Measurements from ENCODE around the gene RAB15. TPM values are rescaled to one million over a fixed set of nuclear protein-coding genes. Genes with fewer than 3 reads are reported as not detected.
A peak's percentile ranks its signal among the peaks of the same experiment; 100 is the strongest.

RAB15 gene
- polyA plus RNA-seq, 3 donors, result 0.09 to 0.14 (median 0.09) TPM

DNA sequence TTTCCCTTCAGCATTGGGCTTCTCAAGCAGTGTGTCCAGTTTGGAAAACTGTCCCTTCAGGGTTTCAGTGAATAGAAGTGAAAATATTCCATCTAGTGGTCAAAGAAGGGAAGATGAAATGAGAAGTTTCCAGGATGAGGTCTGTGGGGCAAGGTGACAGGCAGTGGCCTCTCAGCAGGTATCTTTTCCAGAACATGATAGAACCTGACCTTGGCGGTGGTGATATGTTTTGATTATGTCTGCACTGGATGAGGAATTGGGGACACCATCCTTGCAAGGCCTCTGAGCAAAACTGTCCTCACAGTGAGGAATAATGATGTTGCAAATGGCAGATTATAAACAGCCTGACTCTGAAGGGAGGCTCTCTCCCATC is 34.3 kb downstream of the RAB15 start:
- peaks cover 53% of the 10 kb centered on the region for H4K20me1 ChIP-seq (ENCODE audit: insufficient read depth, low read length)
- H3K9me3 ChIP-seq (replicated peaks in 1 of 2; ENCODE audit: control insufficient read depth in 1 of 2, insufficient read depth in 1 of 2, low read length in 2 of 2), result no peaks in the 10 kb centered on the region
- peaks cover 60 to 97% of the 10 kb centered on the region in 2 donors for H3K36me3 ChIP-seq (replicated peaks in 1 of 2; ENCODE audit: control insufficient read depth in 1 of 2, insufficient read depth in 2 of 2, low read length in 2 of 2)
- no peaks in the 10 kb centered on the region for H3K79me2 ChIP-seq (ENCODE audit: insufficient read depth, low read length)
- Mint-ChIP-seq H3K9me3 (no peaks in the 10 kb centered on the region), H3K4me3 (no peak overlapping the region), H3K27me3 (ENCODE audit: low read depth in 3 of 3) (peaks cover 0 to 1% (median 0%) of the 10 kb centered on the region in 3 donors), H3K27ac (peak overlapping the region in 2 of 7 donors; percentile 18 to 20), H3K4me1 (peaks cover 3% of the 10 kb centered on the region), H3K36me3 (peaks cover 79 to 80% of the 10 kb centered on the region in 2 donors)
- H3K9ac ChIP-seq (ENCODE audit: insufficient read depth, low read length, poor library complexity, severe bottlenecking), result no peak overlapping the region
- no peaks in the 10 kb centered on the region for H3K27me3 ChIP-seq (ENCODE audit: control insufficient read depth in 2 of 2, insufficient read depth in 2 of 2, low read length in 2 of 2)
- no peak overlapping the region for H3K4me3 ChIP-seq (replicated peaks in 1 of 3; ENCODE audit: low read depth in 2 of 3, low read length in 3 of 3)
- H2AFZ ChIP-seq (ENCODE audit: insufficient read depth, low read depth, low read length, poor library complexity, severe bottlenecking), result no peak overlapping the region
- WGBS (ENCODE audit: insufficient coverage), result no CpG with 5 or more reads among the region's 1 CpG
- H3K4me1 ChIP-seq (ENCODE audit: control insufficient read depth in 1 of 2, insufficient read depth in 2 of 2, low read length in 2 of 2), result no peaks in the 10 kb centered on the region
- TF ChIP-seq, protein P1, sequence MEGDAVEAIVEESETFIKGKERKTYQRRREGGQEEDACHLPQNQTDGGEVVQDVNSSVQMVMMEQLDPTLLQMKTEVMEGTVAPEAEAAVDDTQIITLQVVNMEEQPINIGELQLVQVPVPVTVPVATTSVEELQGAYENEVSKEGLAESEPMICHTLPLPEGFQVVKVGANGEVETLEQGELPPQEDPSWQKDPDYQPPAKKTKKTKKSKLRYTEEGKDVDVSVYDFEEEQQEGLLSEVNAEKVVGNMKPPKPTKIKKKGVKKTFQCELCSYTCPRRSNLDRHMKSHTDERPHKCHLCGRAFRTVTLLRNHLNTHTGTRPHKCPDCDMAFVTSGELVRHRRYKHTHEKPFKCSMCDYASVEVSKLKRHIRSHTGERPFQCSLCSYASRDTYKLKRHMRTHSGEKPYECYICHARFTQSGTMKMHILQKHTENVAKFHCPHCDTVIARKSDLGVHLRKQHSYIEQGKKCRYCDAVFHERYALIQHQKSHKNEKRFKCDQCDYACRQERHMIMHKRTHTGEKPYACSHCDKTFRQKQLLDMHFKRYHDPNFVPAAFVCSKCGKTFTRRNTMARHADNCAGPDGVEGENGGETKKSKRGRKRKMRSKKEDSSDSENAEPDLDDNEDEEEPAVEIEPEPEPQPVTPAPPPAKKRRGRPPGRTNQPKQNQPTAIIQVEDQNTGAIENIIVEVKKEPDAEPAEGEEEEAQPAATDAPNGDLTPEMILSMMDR (IDR thresholded peaks at IDR 0.05), result no peak
- DNase-seq, result no peak
- no peak overlapping the region for H3K4me2 ChIP-seq (replicated peaks; ENCODE audit: extremely low read depth, low read length, poor library complexity, severe bottlenecking)
- H3K27ac ChIP-seq (ENCODE audit: low read depth in 1 of 2, low read length in 2 of 2), result no peak overlapping the region
- intact Hi-C loops (cut with micrococcal nuclease), result no loop called here

DNA sequence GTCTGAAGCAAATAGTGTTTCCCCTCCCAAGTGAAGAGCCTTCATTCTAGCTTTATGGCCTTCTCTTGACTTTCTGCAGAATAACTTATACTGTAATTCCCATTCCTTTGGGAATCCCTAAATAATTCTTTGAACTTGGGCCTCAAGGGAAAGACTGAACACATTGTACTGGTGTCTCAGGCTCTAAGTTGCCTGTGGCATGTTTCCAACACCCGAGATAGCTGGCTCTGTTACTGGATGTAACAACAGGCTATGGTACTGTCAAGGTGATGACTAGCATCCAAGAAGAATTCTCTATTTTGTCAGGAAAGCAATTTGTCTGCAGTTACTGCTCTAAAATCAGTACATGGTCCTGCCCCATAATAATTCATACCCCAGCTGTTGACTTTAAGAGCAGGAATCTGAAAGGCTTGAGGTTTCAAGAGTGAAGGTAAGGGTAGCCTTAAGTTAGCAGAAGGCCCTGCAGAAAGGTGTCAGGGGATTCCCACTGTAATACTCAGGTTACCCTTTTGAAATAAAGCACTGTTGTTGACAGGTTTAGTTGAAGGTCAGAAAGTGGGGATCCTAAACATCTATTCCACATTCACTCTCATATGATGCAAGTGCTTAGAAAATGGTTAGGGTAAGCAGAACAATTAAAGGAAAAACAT is 34.8 kb downstream of the RAB15 start:
- no peak for DNase-seq
- Histone ChIP-seq H3K9me3 (replicated peaks in 1 of 2; ENCODE audit: control insufficient read depth in 1 of 2, insufficient read depth in 1 of 2, low read length in 2 of 2) (no peaks in the 10 kb centered on the region), H3K4me3 (replicated peaks in 1 of 3; ENCODE audit: low read depth in 2 of 3, low read length in 3 of 3) (no peak overlapping the region), H3K27ac (ENCODE audit: low read depth in 1 of 2, low read length in 2 of 2) (no peak overlapping the region), H3K4me2 (replicated peaks; ENCODE audit: extremely low read depth, low read length, poor library complexity, severe bottlenecking) (no peak overlapping the region), H3K4me1 (ENCODE audit: control insufficient read depth in 1 of 2, insufficient read depth in 2 of 2, low read length in 2 of 2) (no peaks in the 10 kb centered on the region), H3K27me3 (ENCODE audit: control insufficient read depth in 2 of 2, insufficient read depth in 2 of 2, low read length in 2 of 2) (no peaks in the 10 kb centered on the region), H3K79me2 (ENCODE audit: insufficient read depth, low read length) (no peaks in the 10 kb centered on the region), H2AFZ (ENCODE audit: insufficient read depth, low read depth, low read length, poor library complexity, severe bottlenecking) (no peak overlapping the region), H3K36me3 (replicated peaks in 1 of 2; ENCODE audit: control insufficient read depth in 1 of 2, insufficient read depth in 2 of 2, low read length in 2 of 2) (peaks cover 65 to 97% of the 10 kb centered on the region in 2 donors), H3K9ac (ENCODE audit: insufficient read depth, low read length, poor library complexity, severe bottlenecking) (no peak overlapping the region), H4K20me1 (ENCODE audit: insufficient read depth, low read length) (peaks cover 57% of the 10 kb centered on the region)
- H3K36me3 Mint-ChIP-seq, result peaks cover 81 to 84% of the 10 kb centered on the region in 2 donors
- H3K4me3 Mint-ChIP-seq, result no peak overlapping the region
- H3K4me1 Mint-ChIP-seq, result peaks cover 2% of the 10 kb centered on the region
- TF ChIP-seq, protein P1 (IDR thresholded peaks at IDR 0.05), result no peak
- H3K27ac Mint-ChIP-seq, result peak overlapping the region in 1 of 7 donors; percentile 20
- no peaks in the 10 kb centered on the region for H3K9me3 Mint-ChIP-seq
- peaks cover 0 to 1% (median 0%) of the 10 kb centered on the region in 3 donors for H3K27me3 Mint-ChIP-seq (ENCODE audit: low read depth in 3 of 3)
- WGBS (ENCODE audit: insufficient coverage), result 83% methylated on average over 1 of the region's 1 CpG
- intact Hi-C loops (cut with micrococcal nuclease), result no loop called here
